HG02623 (cell line): ENCODE measurements around the gene DBP.
"Not testable (repeated sequence)": the region's sequence is repeated elsewhere in the genome, so short reads cannot be mapped to it uniquely, and the experiment has no call there.

ENCODE experiments used
- ATAC-seq: cut with Tn5 transposase; IDR thresholded peaks from one replicate; pipeline ENCODE4 v1.9.1; 2021; ENCODE audit warnings: moderate library complexity; ENCODE audit not compliant: unreplicated experiment

The DBP gene

DNA sequence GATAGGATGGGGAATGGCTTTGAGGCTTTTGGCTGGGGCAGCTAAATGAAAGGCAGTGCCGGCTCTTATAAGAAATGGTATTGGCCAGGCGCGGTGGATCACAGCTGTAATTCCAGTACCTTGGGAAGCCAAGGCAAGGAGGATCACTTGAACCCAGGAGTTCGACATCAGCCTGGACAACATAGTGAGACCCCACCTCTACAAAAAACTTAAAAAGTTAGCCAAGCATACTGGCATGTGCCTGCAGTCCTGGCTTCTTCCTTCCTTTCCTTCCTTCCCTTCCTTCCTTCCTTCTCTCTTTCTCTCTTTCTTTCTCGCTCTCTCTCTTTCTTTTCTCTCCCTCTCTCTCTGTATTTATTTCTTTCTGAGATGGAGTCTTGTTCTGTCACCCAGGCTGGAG lies 5.7 kb upstream of the DBP start:
- ATAC-seq: no peak

DNA sequence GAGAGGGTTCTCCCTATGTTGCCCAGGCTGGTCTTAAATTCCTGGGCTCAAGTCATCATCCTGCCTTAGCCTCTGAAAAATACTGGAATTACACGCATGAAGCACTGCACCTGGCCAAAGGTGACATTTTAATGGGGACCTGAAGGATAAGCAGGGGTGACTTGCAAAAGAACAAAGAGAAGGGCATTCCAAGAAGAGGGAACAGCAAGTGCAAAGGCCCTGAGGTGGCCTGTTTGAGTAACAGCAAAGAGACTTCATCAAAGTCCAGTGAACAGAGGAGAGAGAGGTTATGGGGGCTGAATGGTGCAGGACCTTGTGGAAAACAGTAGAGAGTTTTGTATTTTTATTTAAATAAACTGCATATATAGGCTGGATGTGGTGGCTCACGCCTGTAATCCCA lies 4.7 kb upstream of the DBP start:
- ATAC-seq: no peak

DNA sequence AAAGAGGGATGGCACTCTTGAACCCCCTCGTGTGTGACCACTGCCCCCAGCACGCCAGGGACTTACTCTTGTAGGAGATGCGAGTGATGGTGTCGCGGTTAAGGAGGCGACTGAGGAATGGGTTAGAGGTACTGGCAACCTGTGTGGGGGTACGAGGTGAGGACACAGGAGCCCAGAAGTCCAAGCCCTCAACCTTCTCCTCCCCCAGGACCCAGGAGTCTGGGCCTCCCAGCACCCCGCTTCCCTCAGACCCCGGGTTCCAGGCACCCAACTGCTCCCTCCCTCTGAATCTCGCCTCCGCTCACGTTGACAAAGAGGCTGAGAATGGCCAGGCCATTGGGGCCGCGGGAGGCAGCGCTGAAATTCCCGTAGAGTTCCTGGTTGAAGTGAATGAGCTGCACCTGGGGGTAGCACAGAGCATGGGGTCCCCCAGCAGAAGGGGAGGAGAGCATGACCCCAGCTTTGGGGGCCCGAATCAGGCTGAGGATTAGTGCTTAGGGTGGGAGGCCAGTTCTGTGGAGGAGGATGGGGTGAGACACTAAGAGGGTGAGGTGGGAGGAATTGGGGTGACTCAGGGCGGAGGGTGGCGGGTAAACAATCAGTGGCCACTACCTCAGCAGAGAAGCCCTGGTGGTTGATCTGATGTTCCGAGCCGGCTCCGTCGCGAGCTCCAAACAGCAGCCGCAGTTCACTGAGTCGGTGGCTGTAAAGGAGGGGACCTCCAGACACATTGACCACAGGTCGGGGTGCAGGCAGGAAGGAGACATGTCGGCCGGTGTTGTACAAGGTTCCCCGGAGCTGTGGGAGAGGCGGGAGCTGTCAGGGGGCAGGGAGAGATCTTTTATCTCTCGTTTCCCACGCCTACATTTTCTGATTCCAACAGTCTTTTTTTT lies 2.5 kb upstream of the DBP start:
- no peak for ATAC-seq

DNA sequence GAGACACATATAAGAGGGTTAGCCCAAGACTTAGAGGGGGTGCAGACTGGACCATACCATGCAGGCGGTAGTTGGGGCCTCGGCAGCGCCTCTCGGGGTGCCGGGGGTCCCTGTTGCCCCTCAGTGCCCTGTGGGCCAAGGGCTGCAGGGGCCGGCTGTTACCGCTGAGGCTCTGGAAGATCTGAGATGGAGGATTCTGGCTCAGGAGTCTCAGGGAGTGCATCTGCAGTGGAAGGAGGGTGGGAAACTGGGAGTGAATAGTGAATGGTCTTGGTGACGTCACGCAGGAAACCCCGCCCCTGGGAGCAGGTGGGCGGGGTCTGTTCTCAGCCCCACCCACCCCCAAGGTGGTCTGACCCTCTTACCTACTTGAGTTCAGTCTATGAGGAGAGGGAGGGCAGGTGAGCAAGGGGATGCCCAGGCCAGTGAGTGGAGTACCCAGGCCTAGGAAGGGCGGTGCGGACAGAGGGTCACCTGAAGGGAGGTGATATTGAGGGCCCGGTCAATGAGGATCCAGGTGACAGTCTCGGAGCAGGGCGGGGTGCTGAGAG lies 1.7 kb upstream of the DBP start:
- no peak for ATAC-seq

DNA sequence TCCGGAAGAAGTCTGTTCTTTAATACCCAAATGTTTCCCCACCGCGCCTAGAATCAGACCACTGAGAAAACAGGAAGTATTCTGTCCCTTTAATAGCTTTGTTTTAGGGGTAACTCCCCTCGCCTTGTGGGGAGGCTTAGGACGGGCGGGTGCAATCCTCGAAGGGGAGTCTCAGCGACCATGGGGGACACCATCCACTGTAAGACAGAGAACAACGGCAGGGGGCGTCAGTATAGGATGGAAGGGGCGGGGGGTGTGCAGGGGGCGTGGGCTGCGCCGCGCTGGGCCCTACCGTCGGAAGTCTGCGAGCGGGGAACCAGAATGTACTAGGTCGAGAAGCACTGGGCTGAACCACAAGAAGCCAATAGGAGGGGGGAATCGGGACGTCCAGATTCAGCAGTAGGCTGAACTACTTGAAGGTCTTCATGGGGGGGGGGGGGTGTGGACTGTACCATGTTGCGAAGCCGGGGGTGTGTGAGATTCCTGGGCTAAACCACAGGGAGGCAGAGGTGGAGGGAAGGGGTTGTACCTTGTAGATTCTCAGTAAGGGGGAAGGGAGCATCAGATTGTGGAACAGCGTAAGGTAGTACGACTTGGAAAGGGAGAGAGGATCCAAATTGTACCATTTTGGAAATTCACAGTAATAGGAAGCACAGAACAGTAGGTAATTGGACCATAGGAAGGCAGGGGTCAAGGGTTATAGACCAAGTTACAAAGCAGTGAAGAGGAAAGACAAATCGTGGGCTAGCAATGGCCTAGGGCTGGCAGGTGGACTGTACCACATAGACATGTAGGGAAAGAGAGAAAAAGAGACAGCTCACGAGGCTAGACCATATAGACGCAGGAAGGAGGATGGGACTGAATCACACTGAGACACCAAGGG lies 1.0 kb upstream of the DBP start:
- ATAC-seq: peak; percentile 8

DNA sequence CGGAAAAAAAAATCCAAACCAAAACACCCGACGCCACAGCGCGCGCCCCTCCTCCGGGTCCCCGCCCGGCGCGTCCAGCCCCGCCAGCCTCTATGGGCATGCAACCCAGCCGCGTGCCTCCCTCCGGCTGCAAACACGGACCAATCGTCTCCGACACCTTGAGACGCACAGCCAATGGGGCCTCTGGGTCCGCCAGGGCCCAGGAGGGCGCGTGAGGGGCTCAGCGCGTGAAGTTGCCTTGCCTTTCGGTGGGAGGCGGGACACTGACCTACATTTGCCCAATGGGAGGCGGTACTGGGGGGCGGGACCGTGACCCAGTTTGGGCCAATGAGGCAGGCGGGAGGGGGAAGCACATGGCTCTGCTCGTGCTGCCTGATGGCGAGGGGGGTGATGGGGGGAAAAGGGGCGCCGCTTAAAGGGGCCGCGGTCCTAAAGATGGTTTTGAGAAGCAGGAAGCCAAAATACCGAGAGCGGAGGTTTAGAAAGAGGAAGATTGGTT lies 319 bp upstream of the DBP start:
- ATAC-seq: peak; percentile 65

DNA sequence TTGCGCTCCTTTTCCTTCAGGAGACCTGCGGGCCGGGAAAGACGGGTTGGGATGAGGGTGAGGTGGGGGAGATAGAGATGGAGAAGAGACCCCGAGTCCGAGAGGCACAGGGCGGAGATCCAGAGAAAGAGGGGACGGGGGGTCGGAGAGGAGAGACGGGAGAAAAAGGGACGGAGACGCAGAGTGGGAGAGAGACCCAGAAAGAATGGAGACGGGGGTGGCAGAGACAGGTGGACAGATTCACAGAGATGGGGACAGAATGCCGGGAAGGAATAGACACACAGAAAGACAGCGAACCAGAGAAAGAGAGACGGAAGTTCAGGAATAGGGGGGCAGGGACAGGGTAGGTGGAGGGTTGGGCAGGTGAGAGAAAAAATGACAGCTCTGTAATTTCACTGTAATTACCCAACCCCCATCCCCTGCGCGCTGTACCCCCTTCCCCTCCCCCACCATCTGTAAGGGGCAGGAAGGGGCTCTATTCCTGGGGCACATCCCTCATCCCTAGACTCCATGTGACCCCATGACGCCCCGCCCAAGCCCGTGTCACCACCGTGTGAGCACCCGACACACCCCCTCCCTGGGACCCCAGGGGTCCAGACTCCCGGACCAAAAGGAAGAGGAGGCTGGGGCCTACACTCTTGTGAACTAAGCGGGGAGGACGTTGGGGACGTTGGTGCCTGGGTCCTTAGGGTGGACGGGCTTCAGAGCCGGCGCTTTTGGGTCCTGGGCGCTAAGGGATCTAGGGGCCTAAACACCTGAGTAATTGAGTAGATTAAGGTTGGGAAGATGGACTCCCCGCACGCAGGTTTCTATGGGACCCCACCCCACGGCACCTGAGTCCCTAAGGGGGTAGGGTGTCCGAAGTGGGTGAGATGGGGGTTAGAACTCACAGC lies 967 bp downstream of the DBP start:
- no peak for ATAC-seq

DNA sequence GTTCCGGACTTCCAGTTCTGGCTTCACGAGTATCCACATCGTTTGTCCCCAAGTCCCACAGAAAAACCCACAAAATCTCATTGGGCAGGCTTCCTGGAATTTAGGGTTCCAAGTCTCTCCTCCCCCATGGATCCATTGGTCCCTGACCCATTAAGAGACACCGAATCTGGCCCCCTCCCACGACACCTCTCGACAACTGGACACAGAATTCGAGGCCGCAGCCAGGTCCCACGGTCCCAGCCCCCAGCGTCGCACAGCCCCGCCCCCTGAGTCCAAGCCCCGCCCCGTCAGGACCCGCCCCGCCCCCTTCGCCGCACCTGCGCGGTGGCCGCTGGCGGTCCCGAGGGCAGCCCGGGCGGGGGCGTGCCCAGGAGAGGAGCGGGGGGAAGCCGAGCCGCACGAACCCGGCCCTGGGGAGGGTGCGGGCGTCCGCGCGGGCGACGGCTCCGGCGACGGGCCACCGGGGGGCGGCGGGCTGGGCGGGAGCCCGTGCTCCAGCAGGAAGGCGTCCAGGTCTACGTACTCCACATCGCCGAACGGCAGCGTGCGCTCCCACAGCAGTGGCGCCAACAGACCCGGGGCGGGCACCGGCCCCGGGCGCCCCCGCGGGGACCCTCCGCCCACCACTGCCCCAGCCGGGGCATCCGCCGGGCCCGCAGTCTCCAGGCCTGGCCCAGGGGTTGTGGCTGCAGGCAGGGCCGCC lies 1.8 kb downstream of the DBP start:
- no peak for ATAC-seq

DNA sequence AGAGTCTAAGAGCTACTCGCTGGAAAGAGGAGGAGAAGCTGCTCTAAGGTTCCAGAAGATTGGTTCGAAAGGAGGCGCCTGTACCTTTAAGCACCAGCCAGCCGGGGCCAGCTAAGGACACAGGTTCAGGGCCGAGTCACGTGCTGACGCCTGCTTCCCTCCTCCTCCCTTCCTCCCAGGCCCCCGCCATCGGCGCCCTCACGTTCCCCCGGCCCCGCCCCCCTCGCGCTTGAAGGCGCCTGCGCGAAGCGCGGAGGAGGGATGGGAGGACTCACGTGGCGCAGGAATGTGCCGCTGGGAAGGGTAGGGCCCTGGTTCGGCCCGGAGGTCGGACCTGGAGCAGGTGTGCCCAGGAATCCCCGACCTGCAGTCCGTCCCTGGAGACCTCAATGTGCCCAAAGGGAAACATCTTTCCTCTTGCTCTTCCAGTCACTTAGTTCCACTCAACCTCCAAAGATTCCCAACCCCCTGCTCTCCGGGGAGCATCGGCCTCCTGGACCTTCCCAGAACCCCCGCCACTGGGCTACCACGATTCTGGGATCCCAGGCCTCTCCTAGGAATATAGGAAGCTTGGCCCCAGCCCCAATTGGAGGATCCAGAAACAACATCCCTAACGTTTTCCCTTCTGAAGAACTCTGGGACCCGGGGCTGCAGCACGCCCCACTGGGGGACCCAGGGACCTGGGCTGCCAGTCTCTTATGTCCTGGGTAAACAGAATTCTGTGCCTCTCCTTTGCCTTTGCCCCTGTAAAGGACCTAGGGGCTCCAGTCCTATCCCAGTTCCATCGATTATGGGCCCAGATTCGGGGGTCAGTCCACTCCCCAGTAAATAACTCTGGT lies 2.5 kb downstream of the DBP start:
- peak; percentile 28 for ATAC-seq

DNA sequence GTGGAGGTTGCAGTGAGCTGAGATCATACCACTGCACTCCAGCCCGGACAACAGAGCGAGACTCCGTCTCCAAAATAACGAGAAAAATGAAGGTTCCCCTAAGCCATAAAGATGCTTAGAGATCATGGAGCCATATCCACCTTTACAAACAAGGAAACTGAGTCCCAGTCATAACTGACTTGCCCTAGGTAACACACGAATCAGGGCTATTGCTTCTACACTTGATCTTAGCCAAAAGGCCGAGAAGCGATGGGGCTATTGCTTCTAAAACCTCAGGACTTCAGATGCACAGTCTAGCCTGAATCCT lies 3.2 kb downstream of the DBP start:
- no peak for ATAC-seq

DNA sequence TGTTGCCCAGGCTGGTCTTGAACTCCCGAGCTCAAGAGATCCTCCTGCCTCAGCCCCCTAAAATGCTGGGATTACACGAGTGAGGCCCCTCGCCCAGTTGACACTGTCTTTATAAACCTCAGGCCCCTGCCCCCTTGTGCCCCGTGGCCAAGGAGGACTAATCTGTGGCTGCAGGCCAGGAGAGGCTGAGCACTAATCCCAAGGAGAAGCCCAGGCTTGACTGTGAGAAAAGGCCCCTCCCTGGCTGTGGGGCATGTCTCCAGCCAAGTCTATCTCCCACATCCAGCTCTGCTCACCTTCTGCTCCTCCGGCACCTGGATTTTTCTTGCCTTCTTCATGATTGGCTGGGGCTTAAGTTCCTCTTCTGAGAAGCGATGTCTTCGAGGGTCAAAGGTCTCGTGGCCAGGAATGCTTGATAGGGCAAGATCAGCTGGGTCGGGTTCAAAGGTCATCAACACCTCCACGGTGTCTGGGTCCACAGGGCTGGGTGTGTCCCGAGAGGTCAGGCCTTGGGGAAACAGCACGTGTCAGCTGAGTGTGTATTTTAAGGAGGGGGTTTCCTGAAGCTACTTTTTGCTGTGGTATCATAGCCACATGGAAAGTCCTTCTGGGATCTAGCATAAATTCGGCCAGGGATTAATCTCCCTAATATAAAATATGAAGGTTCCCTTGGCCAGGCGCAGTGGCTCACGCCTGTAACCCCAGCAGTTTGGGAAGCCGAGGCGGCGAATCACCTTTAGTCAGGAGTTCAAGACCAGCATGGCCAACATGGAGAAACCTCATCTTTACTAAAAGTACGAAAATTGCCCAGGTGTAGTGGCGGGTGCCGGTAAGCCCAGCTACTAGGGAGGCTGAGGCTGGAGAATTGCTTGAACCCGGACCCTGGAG lies 3.8 kb downstream of the DBP start:
- ATAC-seq: no peak

DNA sequence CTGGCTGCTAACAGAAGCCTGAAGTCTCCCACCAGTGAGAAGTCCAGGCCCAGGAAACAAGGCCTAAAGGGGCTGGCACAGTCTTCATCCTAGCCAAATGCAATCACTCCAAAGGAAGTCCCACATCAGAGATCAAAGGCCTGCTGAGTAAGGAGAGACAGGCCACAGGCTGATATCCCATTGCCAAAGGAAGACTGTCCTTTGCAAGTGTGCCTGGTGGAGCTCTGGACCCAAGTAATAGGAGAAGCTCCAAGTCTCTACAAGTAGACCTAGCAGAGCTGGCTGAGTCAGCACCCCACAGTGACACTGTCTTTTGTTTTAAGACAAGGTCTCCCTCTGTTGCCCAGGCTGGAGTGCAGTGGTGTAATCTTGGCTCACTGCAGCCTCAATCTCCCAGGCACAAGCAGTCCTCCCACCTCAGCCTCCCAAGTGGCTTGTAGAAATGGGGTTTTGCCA lies 4.5 kb downstream of the DBP start:
- no peak for ATAC-seq

DNA sequence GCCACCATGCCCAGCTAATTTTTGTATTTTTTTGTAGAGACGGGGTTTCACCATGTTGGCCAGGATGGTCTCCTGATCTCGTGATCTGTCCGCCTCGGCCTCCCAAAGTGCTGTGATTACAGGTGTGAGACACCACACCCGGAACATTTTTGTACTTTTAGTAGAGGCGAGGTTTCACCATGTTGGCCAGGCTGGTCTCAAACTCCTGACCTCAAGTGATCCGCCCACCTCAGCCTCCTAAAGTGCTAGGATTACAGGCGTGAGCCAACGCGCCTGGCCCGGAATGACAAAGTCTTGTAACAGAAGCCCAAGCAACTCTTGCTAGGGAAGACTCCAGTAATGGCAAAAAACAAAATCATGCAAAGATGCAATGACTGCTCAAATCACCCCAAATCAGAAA lies 4.9 kb downstream of the DBP start:
- not testable (repeated sequence) for ATAC-seq

DNA sequence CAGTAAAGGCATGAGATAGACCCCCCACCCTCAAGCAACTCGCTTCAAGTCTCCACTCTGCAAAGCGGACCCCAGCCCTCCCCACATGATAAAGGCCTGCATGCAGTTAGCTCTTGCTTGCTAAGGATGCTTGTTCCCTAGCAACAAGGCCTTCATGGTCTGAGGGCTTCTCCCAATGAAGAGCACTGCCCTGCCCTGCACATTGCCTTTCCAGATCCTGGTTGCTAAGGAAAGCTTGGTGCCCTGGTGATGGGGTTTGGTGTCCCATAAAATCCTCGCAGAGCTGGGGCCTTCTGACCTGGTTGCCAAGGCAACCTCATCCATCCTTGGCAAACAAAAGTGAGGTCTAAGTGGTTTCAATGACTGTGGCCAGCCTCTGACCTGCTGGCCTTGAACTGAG lies 6.0 kb downstream of the DBP start:
- no peak for ATAC-seq

DNA sequence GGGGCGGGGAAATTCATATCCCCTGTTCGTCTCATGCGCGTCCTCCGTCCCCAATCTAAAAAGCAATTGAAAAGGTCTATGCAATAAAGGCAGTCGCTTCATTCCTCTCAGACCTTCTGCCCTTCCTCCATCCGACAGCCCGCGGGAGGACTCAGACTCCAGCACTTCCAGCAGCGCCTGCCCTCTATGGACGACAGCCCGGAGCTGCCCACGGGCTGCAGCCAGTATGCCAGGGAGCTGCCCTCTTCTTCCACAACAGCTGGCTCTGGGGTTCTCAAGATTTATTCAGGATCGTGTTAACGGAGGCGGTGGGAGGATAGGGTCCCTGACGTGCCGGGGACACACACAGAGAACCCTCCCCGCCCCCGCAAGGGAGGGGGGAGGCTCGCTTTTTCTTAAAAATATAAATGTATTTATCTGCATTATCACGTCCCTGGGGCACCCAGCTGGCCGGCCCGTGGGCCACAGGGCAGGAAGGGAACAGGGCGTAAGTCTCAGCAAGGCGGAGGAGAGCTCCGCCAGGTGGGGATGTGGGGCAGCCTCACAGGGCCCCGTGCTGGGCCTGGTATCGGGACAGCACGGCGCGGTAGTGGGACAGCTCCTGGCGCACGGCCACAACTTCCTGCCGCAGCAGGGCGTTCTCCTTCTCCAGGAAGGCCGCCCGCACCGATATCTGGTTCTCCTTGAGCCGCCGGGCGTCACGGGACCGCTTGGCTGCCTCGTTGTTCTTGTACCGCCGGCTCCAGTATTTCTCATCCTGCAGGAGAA lies 6.7 kb downstream of the DBP start:
- no peak for ATAC-seq

DNA sequence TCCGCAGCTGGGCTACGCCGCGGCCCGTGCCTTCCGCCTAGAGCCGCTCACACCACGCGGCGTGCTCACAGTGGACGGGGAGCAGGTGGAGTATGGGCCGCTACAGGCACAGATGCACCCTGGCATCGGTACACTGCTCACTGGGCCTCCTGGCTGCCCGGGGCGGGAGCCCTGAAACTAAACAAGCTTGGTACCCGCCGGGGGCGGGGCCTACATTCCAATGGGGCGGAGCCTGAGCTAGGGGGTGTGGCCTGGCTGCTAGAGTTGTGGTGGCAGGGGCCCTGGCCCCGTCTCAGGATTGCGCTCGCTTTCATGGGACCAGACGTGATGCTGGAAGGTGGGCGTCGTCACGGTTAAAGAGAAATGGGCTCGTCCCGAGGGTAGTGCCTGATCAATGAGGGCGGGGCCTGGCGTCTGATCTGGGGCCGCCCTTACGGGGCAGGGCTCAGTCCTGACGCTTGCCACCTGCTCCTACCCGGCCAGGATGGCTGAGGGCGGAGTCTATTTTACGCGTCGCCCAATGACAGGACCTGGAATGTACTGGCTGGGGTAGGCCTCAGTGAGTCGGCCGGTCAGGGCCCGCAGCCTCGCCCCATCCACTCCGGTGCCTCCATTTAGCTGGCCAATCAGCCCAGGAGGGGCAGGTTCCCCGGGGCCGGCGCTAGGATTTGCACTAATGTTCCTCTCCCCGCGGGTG lies 7.4 kb downstream of the DBP start:
- no peak for ATAC-seq

DNA sequence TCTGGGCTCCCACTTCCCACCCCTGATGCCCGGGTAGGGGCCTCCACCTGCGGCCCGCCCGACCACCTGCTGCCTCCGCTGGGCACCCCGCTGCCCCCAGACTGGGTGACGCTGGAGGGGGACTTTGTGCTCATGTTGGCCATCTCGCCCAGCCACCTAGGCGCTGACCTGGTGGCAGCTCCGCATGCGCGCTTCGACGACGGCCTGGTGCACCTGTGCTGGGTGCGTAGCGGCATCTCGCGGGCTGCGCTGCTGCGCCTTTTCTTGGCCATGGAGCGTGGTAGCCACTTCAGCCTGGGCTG lies 7.9 kb downstream of the DBP start:
- no peak for ATAC-seq
